LNCaP clone FGC (cell line): Measurements from ENCODE around the gene RHOBTB3.
A peak's percentile ranks its signal among the peaks of the same experiment; 100 is the strongest.

Experiments
- DNase-seq: peaks from one replicate; pipeline ENCODE4 v3.0.0-alpha.2; 2011; ENCODE audit warnings: low read depth
- H3K4me3 ChIP-seq: 2 replicates; pipeline ENCODE4 v1.5.1; 2011; ENCODE audit warnings: mild to moderate bottlenecking, low read depth, low read length, control low read depth
- CTCF ChIP-seq: IDR thresholded peaks from 2 replicates; pipeline ENCODE4 v1.5.1; 2012; ENCODE audit warnings: mild to moderate bottlenecking; ENCODE audit not compliant: control insufficient read depth, insufficient read depth; ENCODE audit errors: extremely low read depth

Gene RHOBTB3

GRCh38 chr5:95781101-95781583 is 50.0 kb downstream of the RHOBTB3 start:
- H3K4me3 ChIP-seq: no peak overlapping the region
- DNase-seq: peak; percentile 83
- TF ChIP-seq CTCF: peak; percentile 81

- TF ChIP-seq CTCF: no peak
- H3K4me3 ChIP-seq: no peak overlapping the region
- DNase-seq: no peak
These were observed 51.0 kb downstream of the RHOBTB3 start for GRCh38 chr5:95782181-95782580.

- no peak for DNase-seq
- no peak overlapping the region for H3K4me3 ChIP-seq
- TF ChIP-seq CTCF: no peak
These were observed 52.5 kb downstream of the RHOBTB3 start for GRCh38 chr5:95783661-95784060.

- TF ChIP-seq CTCF: no peak
- H3K4me3 ChIP-seq: no peak overlapping the region
- no peak for DNase-seq
These were observed 53.6 kb downstream of the RHOBTB3 start for GRCh38 chr5:95784514-95785302.

GRCh38 chr5:95786821-95787418 is 55.8 kb downstream of the RHOBTB3 start:
- no peak for DNase-seq
- H3K4me3 ChIP-seq: no peak overlapping the region
- no peak for TF ChIP-seq CTCF

GRCh38 chr5:95788493-95788892 is 57.4 kb downstream of the RHOBTB3 start:
- H3K4me3 ChIP-seq: no peak overlapping the region
- no peak for TF ChIP-seq CTCF

More at GRCh38 chr5:95788493-95788892, 57.4 kb downstream of the RHOBTB3 start:
- DNase-seq: no peak
